Brain microvascular endothelial cell (primary cell): ENCODE measurements around the gene NRP2.

Source experiments
- DNase-seq: peaks from one replicate; pipeline ENCODE4 v3.0.0-alpha.2; 2020
- H3K27ac ChIP-seq: fragments of 250-450 bp; sonication (Bioruptor Pico); 2 replicates; pipeline ENCODE4 v1.5.1; 2020; ENCODE audit warnings: mild to moderate bottlenecking, moderate library complexity
- H3K27me3 ChIP-seq: fragments of 250-450 bp; sonication (Bioruptor Pico); replicated peaks from 2 replicates; pipeline ENCODE4 v1.5.1; 2020; ENCODE audit warnings: mild to moderate bottlenecking
- H3K36me3 ChIP-seq: fragments of 250-450 bp; sonication (Bioruptor Pico); replicated peaks from 2 replicates; pipeline ENCODE4 v1.5.1; 2020; ENCODE audit warnings: mild to moderate bottlenecking
- H3K4me3 ChIP-seq: 2 replicates; pipeline ENCODE4 v1.5.1; 2011; ENCODE audit warnings: low read depth, mild to moderate bottlenecking, control low read depth, low read length, moderate library complexity
- CTCF ChIP-seq: IDR thresholded peaks from 2 replicates; pipeline ENCODE4 v1.5.1; 2011; ENCODE audit warnings: low read depth, mild to moderate bottlenecking, moderate library complexity, low read length, control low read depth, inconsistent platforms; ENCODE audit errors: missing control alignments
- in situ Hi-C: cut with HindIII; loops from 2 replicates; pipeline ENCODE4 v1.10.0; 2017; ENCODE audit warnings: low sequenced_read_pairs, low pct_ligation_motif_present

NRP2 gene

GRCh38 chr2:205845446-205845845 is 163.1 kb downstream of the NRP2 start:
- in situ Hi-C loops, result no loop called here
- no peak for TF ChIP-seq CTCF
- H3K36me3 ChIP-seq, result no peaks in the 10 kb centered on the region
- H3K27me3 ChIP-seq, result no peaks in the 10 kb centered on the region
- DNase-seq, result no peak
- H3K4me3 ChIP-seq, result no peak overlapping the region
- H3K27ac ChIP-seq, result no peak overlapping the region
